Hepatocyte (in vitro differentiated cells): ENCODE data around the gene ELAC1.

Experiments
- EZH2phosphoT487 ChIP-seq: fragments of 200-600 bp; sonication (generic); IDR thresholded peaks from one replicate; pipeline ENCODE4 v1.6.1; 2018; ENCODE audit warnings: antibody characterized with exemption, mild to moderate bottlenecking, low read depth, moderate library complexity; ENCODE audit not compliant: unreplicated experiment, severe bottlenecking
- TF ChIP-seq, protein P1 (sequence below): fragments of 200-600 bp; sonication (generic); IDR thresholded peaks from 2 replicates; pipeline ENCODE4 v1.5.1; 2016; ENCODE audit warnings: antibody characterized with exemption, mild to moderate bottlenecking; ENCODE audit not compliant: poor library complexity

DNA sequence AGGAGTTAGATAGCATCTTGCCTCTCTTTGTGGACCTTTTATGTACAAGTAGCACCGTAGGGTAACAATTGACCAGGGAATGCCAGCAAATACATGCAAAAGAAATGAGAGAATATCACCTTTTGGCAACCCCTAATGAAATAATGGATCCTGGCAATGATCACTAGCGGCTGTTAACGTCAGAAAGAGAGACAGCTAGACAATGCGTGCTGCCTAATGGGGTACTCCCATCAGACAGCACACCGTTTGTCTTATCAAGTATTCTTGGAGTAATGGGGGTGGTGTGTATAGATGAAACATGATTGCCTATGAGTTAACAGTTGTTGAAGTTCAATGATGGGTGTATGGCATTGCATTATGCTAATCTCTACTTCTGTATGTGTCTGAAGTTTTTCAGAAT lies 1.6 kb downstream of the ELAC1 start:
- TF ChIP-seq, protein P1, sequence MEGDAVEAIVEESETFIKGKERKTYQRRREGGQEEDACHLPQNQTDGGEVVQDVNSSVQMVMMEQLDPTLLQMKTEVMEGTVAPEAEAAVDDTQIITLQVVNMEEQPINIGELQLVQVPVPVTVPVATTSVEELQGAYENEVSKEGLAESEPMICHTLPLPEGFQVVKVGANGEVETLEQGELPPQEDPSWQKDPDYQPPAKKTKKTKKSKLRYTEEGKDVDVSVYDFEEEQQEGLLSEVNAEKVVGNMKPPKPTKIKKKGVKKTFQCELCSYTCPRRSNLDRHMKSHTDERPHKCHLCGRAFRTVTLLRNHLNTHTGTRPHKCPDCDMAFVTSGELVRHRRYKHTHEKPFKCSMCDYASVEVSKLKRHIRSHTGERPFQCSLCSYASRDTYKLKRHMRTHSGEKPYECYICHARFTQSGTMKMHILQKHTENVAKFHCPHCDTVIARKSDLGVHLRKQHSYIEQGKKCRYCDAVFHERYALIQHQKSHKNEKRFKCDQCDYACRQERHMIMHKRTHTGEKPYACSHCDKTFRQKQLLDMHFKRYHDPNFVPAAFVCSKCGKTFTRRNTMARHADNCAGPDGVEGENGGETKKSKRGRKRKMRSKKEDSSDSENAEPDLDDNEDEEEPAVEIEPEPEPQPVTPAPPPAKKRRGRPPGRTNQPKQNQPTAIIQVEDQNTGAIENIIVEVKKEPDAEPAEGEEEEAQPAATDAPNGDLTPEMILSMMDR = no peak
- TF ChIP-seq EZH2phosphoT487 = no peak
